GM12878 (cell line): ENCODE measurements around the gene VASP. TPM values are rescaled to one million over a fixed set of nuclear protein-coding genes. Genes with fewer than 3 reads are reported as not detected.

Experiments
- ETV6 ChIP-seq, 2 experiments: fragments of 450-650 bp in 1 of 2; IDR thresholded peaks in 1 of 2; conservative IDR thresholded peaks in 1 of 2; 2 replicates each; pipeline ENCODE4 v1.6.1; 2014; ENCODE audit warnings: antibody characterized with exemption in 1 of 2, borderline replicate concordance in 1 of 2, low read depth in 1 of 2, mild to moderate bottlenecking in 1 of 2, moderate library complexity in 1 of 2
- FOXK2 ChIP-seq: fragments of 450-650 bp; IDR thresholded peaks from 2 replicates; pipeline ENCODE4 v1.6.1; 2017; ENCODE audit warnings: mild to moderate bottlenecking, moderate library complexity
- HDGF ChIP-seq: fragments of 450-650 bp; IDR thresholded peaks from 2 replicates; pipeline ENCODE4 v1.6.1; 2016; ENCODE audit warnings: antibody characterized with exemption
- JUND ChIP-seq: IDR thresholded peaks from 2 replicates; pipeline ENCODE4 v1.6.1; 2012; ENCODE audit warnings: low read depth, mild to moderate bottlenecking, low read length, improper control_type of control experiment, moderate library complexity
- MYC ChIP-seq: IDR thresholded peaks from 2 replicates; pipeline ENCODE4 v1.6.1; 2011; ENCODE audit warnings: mild to moderate bottlenecking, low read length, moderate library complexity, inconsistent platforms; ENCODE audit not compliant: insufficient read depth, insufficient replicate concordance, insufficient read length, severe bottlenecking
- RCOR1 ChIP-seq: conservative IDR thresholded peaks from 2 replicates; pipeline ENCODE4 v1.6.1; 2012; ENCODE audit warnings: low read depth, low read length, improper control_type of control experiment
- RFX5 ChIP-seq: IDR thresholded peaks from 2 replicates; pipeline ENCODE4 v1.6.1; 2011; ENCODE audit warnings: low read depth, low read length, improper control_type of control experiment
- SMAD1 ChIP-seq: fragments of 450-650 bp; IDR thresholded peaks from 2 replicates; pipeline ENCODE4 v1.6.1; 2018; ENCODE audit warnings: mild to moderate bottlenecking, low read depth; ENCODE audit not compliant: partially characterized antibody
- TARDBP ChIP-seq: IDR thresholded peaks from 2 replicates; pipeline ENCODE4 v1.6.1; 2016; ENCODE audit warnings: borderline replicate concordance
- TCF12 ChIP-seq: IDR thresholded peaks from 2 replicates; pipeline ENCODE4 v1.6.1; 2011; ENCODE audit warnings: low read depth, mild to moderate bottlenecking, low read length
- WRNIP1 ChIP-seq: IDR thresholded peaks from 2 replicates; pipeline ENCODE4 v1.6.1; 2011; ENCODE audit warnings: low read depth, low read length, improper control_type of control experiment, borderline replicate concordance
- ZNF217 ChIP-seq: fragments of 450-650 bp; IDR thresholded peaks from 2 replicates; pipeline ENCODE4 v1.6.1; 2017; ENCODE audit warnings: antibody characterized with exemption, mild to moderate bottlenecking
- ZNF384 ChIP-seq: IDR thresholded peaks from 2 replicates; pipeline ENCODE4 v1.6.1; 2012; ENCODE audit warnings: low read depth, mild to moderate bottlenecking, low read length, improper control_type of control experiment, borderline replicate concordance
- ZSCAN29 ChIP-seq: fragments of 450-650 bp; IDR thresholded peaks from 2 replicates; pipeline ENCODE4 v1.6.1; 2017; ENCODE audit warnings: mild to moderate bottlenecking, moderate library complexity
- polyA plus RNA-seq, 11 experiments: library from polyadenylated mRNA; depleted of rRNA in 4 of 11; unstranded in 6 of 11; stranded (reverse) in 5 of 11; fragments of >200 nt; fragmentation: Nextera tagmentation in 4 of 11; fragmentation: Illumina TruSeq in 1 of 11; extraction: Ambion mirVana in 4 of 11; extraction: Trizol in 1 of 11; gene quantifications; 1 replicate in 1 of 11; 2 replicates in 10 of 11; pipeline versions ENCODE4 v1.2.1 to v1.2.3, GENCODE V29; 2011 to 2016; ENCODE audit warnings: inconsistent platforms in 2 of 11, missing spikeins in 2 of 11, low read depth in 1 of 11
- total RNA-seq, 4 experiments: library from RNA; depleted of rRNA in 3 of 4; stranded (reverse); fragments of >200 nt in 3 of 4; fragmentation: Illumina TruSeq in 1 of 4; extraction: Trizol in 1 of 4; gene quantifications; 2 replicates each; pipeline versions ENCODE4 v1.2.1 to v1.2.3, GENCODE V29; 2013 to 2021
- TF ChIP-seq, protein P1 (sequence below): fragments of 450-650 bp; IDR thresholded peaks from 2 replicates; pipeline ENCODE4 v1.6.1; 2016; ENCODE audit warnings: mild to moderate bottlenecking, moderate library complexity, borderline replicate concordance
- TF ChIP-seq, protein P2 (sequence below), 3 experiments: IDR thresholded peaks in 2 of 3; conservative IDR thresholded peaks in 1 of 3; 2 replicates each; pipeline ENCODE4 v1.5.1; 2011; ENCODE audit warnings: low read depth in 3 of 3, low read length in 3 of 3, mild to moderate bottlenecking in 3 of 3, control low read depth in 2 of 3, moderate library complexity in 2 of 3, inconsistent platforms in 1 of 3, mixed read lengths in 1 of 3; ENCODE audit not compliant: control insufficient read depth in 2 of 3, insufficient read depth in 1 of 3; ENCODE audit errors: extremely low read depth in 1 of 3
- TF ChIP-seq, protein P3 (sequence below): fragments of 450-650 bp; IDR thresholded peaks from 2 replicates; pipeline ENCODE4 v1.6.1; 2018; ENCODE audit warnings: mild to moderate bottlenecking, low read depth, moderate library complexity; ENCODE audit not compliant: partially characterized antibody
- TF ChIP-seq, protein P4 (sequence below): fragments of 450-650 bp; IDR thresholded peaks from 2 replicates; pipeline ENCODE4 v1.6.1; 2017; ENCODE audit warnings: mild to moderate bottlenecking

Gene VASP
- total and polyA plus RNA-seq, 10 of the 15 experiments (the other 5 are each of a cell fraction or from before 2014, with no cell fraction given), result 19.5 to 298 (median 84.8) TPM

DNA sequence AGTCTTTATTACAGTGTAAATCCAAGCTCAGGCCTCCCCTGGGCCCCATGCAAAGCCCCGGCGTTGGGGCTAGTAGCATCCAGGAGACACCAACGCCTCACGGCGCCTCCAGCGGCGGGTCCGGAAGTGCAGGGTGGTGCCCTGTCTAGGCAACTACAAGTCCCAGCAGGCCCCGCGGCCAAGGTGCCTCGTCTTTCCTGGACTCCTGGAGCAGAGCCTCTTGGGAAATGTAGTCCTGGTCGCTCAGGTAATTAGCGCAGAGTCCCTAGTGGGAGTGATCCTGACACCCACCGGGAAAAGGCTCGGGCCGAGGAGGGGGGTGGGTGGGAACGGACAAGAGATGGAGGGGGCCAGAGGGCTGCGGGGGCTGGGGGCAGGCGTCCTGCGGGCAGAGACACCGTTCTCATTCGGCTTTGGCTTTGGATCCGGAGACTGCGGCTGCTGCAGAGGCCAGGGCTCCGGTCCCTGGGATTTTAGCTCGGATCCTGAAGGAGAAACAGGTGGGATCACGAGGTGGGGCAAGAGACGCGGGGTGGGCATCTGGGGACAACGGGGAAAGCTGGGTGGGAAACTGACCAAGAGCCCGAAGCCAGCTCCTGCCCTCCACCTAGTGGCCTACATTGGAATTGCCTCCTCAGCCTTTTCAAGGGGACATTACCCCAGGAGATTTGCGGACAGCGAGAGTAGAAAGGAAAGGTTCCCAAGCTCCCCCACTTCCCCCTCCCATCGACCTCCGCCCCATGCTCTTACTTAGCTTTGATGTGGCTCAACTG is 21.8 kb upstream of the VASP start (continued):
- TF ChIP-seq, protein P1, sequence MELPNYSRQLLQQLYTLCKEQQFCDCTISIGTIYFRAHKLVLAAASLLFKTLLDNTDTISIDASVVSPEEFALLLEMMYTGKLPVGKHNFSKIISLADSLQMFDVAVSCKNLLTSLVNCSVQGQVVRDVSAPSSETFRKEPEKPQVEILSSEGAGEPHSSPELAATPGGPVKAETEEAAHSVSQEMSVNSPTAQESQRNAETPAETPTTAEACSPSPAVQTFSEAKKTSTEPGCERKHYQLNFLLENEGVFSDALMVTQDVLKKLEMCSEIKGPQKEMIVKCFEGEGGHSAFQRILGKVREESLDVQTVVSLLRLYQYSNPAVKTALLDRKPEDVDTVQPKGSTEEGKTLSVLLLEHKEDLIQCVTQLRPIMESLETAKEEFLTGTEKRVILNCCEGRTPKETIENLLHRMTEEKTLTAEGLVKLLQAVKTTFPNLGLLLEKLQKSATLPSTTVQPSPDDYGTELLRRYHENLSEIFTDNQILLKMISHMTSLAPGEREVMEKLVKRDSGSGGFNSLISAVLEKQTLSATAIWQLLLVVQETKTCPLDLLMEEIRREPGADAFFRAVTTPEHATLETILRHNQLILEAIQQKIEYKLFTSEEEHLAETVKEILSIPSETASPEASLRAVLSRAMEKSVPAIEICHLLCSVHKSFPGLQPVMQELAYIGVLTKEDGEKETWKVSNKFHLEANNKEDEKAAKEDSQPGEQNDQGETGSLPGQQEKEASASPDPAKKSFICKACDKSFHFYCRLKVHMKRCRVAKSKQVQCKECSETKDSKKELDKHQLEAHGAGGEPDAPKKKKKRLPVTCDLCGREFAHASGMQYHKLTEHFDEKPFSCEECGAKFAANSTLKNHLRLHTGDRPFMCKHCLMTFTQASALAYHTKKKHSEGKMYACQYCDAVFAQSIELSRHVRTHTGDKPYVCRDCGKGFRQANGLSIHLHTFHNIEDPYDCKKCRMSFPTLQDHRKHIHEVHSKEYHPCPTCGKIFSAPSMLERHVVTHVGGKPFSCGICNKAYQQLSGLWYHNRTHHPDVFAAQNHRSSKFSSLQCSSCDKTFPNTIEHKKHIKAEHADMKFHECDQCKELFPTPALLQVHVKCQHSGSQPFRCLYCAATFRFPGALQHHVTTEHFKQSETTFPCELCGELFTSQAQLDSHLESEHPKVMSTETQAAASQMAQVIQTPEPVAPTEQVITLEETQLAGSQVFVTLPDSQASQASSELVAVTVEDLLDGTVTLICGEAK, result peak; percentile 75; the same call in 1 of the 2 replicates
- no peak for TF ChIP-seq FOXK2
- TF ChIP-seq JUND, result no peak
- no peak for TF ChIP-seq HDGF
- no peak for TF ChIP-seq ZSCAN29
- TF ChIP-seq, protein P2, sequence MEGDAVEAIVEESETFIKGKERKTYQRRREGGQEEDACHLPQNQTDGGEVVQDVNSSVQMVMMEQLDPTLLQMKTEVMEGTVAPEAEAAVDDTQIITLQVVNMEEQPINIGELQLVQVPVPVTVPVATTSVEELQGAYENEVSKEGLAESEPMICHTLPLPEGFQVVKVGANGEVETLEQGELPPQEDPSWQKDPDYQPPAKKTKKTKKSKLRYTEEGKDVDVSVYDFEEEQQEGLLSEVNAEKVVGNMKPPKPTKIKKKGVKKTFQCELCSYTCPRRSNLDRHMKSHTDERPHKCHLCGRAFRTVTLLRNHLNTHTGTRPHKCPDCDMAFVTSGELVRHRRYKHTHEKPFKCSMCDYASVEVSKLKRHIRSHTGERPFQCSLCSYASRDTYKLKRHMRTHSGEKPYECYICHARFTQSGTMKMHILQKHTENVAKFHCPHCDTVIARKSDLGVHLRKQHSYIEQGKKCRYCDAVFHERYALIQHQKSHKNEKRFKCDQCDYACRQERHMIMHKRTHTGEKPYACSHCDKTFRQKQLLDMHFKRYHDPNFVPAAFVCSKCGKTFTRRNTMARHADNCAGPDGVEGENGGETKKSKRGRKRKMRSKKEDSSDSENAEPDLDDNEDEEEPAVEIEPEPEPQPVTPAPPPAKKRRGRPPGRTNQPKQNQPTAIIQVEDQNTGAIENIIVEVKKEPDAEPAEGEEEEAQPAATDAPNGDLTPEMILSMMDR (IDR thresholded peaks at IDR 0.05 in 2 of 3, conservative IDR thresholded peaks at IDR 0.05 in 1 of 3; ENCODE audit: control insufficient read depth in 2 of 3, extremely low read depth in 1 of 3, insufficient read depth in 1 of 3, low read depth in 3 of 3, low read length in 3 of 3), result peak; percentile 91 to 98 (median 96)
- TF ChIP-seq, protein P3, sequence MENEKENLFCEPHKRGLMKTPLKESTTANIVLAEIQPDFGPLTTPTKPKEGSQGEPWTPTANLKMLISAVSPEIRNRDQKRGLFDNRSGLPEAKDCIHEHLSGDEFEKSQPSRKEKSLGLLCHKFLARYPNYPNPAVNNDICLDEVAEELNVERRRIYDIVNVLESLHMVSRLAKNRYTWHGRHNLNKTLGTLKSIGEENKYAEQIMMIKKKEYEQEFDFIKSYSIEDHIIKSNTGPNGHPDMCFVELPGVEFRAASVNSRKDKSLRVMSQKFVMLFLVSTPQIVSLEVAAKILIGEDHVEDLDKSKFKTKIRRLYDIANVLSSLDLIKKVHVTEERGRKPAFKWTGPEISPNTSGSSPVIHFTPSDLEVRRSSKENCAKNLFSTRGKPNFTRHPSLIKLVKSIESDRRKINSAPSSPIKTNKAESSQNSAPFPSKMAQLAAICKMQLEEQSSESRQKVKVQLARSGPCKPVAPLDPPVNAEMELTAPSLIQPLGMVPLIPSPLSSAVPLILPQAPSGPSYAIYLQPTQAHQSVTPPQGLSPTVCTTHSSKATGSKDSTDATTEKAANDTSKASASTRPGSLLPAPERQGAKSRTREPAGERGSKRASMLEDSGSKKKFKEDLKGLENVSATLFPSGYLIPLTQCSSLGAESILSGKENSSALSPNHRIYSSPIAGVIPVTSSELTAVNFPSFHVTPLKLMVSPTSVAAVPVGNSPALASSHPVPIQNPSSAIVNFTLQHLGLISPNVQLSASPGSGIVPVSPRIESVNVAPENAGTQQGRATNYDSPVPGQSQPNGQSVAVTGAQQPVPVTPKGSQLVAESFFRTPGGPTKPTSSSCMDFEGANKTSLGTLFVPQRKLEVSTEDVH, result no peak
- no peak for TF ChIP-seq TCF12
- peak; percentile 97 for TF ChIP-seq TARDBP
- TF ChIP-seq, protein P4, sequence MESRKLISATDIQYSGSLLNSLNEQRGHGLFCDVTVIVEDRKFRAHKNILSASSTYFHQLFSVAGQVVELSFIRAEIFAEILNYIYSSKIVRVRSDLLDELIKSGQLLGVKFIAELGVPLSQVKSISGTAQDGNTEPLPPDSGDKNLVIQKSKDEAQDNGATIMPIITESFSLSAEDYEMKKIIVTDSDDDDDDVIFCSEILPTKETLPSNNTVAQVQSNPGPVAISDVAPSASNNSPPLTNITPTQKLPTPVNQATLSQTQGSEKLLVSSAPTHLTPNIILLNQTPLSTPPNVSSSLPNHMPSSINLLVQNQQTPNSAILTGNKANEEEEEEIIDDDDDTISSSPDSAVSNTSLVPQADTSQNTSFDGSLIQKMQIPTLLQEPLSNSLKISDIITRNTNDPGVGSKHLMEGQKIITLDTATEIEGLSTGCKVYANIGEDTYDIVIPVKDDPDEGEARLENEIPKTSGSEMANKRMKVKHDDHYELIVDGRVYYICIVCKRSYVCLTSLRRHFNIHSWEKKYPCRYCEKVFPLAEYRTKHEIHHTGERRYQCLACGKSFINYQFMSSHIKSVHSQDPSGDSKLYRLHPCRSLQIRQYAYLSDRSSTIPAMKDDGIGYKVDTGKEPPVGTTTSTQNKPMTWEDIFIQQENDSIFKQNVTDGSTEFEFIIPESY, result no peak
- no peak for TF ChIP-seq WRNIP1
- TF ChIP-seq ZNF384, result no peak
- TF ChIP-seq RCOR1, result no peak
- no peak for TF ChIP-seq SMAD1
- no peak for TF ChIP-seq ZNF217
- no peak for TF ChIP-seq RFX5
- TF ChIP-seq MYC, result no peak
- TF ChIP-seq ETV6 (conservative IDR thresholded peaks at IDR 0.05 in 1 of 2, IDR thresholded peaks at IDR 0.05 in 1 of 2; ENCODE audit: borderline replicate concordance in 1 of 2, low read depth in 1 of 2), result no peak
